Stimulated activated CD4-positive, alpha-beta T cell treated with anti-CD3 and anti-CD28 coated beads, Interleukin-15, amount 100 ng/mL, for 48 hours (primary cell): ENCODE measurements around the gene KIAA0513.

Experiments
- DNase-seq, 2 donors: peaks; one replicate each; pipeline ENCODE4 v3.0.0-alpha.2; 2020; ENCODE audit warnings: low read depth in 2 of 2

KIAA0513 gene

GRCh38 chr16:85088570-85089199 lies 61.1 kb downstream of the KIAA0513 start:
- no peak for DNase-seq

- DNase-seq: no peak
Measured at GRCh38 chr16:85089525-85089924, 61.9 kb downstream of the KIAA0513 start.

- no peak for DNase-seq
Measured at GRCh38 chr16:85090181-85090580, 62.6 kb downstream of the KIAA0513 start.

- DNase-seq: no peak
Measured at GRCh38 chr16:85090873-85091521, 63.4 kb downstream of the KIAA0513 start.

GRCh38 chr16:85091522-85091910 lies 63.9 kb downstream of the KIAA0513 start:
- no peak for DNase-seq

- no peak for DNase-seq
Measured at GRCh38 chr16:85092309-85092708, 64.7 kb downstream of the KIAA0513 start.

GRCh38 chr16:85092851-85093250 lies 65.3 kb downstream of the KIAA0513 start:
- no peak for DNase-seq

- DNase-seq: no peak
Measured at GRCh38 chr16:85093705-85094104, 66.1 kb downstream of the KIAA0513 start.

GRCh38 chr16:85094176-85094805 lies 66.7 kb downstream of the KIAA0513 start:
- DNase-seq: no peak

GRCh38 chr16:85094812-85095211 lies 67.2 kb downstream of the KIAA0513 start:
- DNase-seq: no peak

- no peak for DNase-seq
Measured at GRCh38 chr16:85096921-85097320, 69.3 kb downstream of the KIAA0513 start.

- DNase-seq: no peak
Measured at GRCh38 chr16:85098565-85098964, 71.0 kb downstream of the KIAA0513 start.

GRCh38 chr16:85100265-85100664 lies 72.7 kb downstream of the KIAA0513 start:
- no peak for DNase-seq

- DNase-seq: no peak
Measured at GRCh38 chr16:85101956-85102630, 74.5 kb downstream of the KIAA0513 start.

GRCh38 chr16:85103114-85104079 lies 75.8 kb downstream of the KIAA0513 start:
- no peak for DNase-seq

GRCh38 chr16:85104147-85104546 lies 76.6 kb downstream of the KIAA0513 start:
- no peak for DNase-seq

- DNase-seq: no peak
Measured at GRCh38 chr16:85104821-85105391, 77.3 kb downstream of the KIAA0513 start.

GRCh38 chr16:85105475-85105874 lies 77.9 kb downstream of the KIAA0513 start:
- no peak for DNase-seq

GRCh38 chr16:85107083-85107482 lies 79.5 kb downstream of the KIAA0513 start:
- no peak for DNase-seq

- no peak for DNase-seq
Measured at GRCh38 chr16:85107532-85107931, 79.9 kb downstream of the KIAA0513 start.

- no peak for DNase-seq
Measured at GRCh38 chr16:85110105-85110504, 82.5 kb downstream of the KIAA0513 start.
